ENCODE results near the gene PCDH15. TPM values are rescaled to one million over a fixed set of nuclear protein-coding genes. Genes with fewer than 3 reads are reported as not detected.

PCDH15 gene
- total RNA-seq (not detected), total RNA-seq (0 to 0.29 (median 0) reads per million in 172 experiments)
- not detected for polyA plus RNA-seq (2013, experiment 1 of 2)
- not detected for polyA plus RNA-seq (2013, experiment 2 of 2)

GRCh38 chr10:54800741-54801421 is at the start of gene PCDH15:
Gene PCDH15, minus strand, starts transcription at chr10:54801231. Its CDS starts 136,969 bp downstream, at chr10:54664262.
- CTCF ChIA-PET, result no interaction called here
- Histone ChIP-seq H3K36me3 (ENCODE audit: insufficient read depth, low read length) (no peaks in the 10 kb centered on the region), H3K9me3 (ENCODE audit: control insufficient read depth in 1 of 2, insufficient read depth in 1 of 2, low read length in 2 of 2) (peaks cover 5% of the 10 kb centered on the region in 2 experiments), H3K4me3 (ENCODE audit: low read length) (no peak within 1 kb of the TSS), H3K4me1 (ENCODE audit: insufficient read depth, low read length) (no peaks in the 10 kb centered on the region), H3K27me3 (ENCODE audit: control insufficient read depth in 1 of 2, insufficient read depth in 2 of 2, low read length in 2 of 2) (no peaks in the 10 kb centered on the region), H3K27ac (ENCODE audit: low read depth in 1 of 2, low read length in 2 of 2) (no peak within 1 kb of the TSS)
- intact Hi-C loops (cut with DNase I, micrococcal nuclease), result no loop called here
- Mint-ChIP-seq H3K27ac (no peak within 1 kb of the TSS), H3K4me3 (no peak within 1 kb of the TSS), H3K27me3 (no peaks in the 10 kb centered on the region), H3K36me3 (ENCODE audit: low read depth) (no peaks in the 10 kb centered on the region), H3K9me3 (peaks cover 2% of the 10 kb centered on the region), H3K4me1 (ENCODE audit: low read depth) (no peaks in the 10 kb centered on the region)
- DNase-seq (no peak), ATAC-seq (ENCODE audit: poor library complexity) (no peak)
- no peak for TF ChIP-seq CTCF (IDR thresholded peaks at IDR 0.05)
- POLR2A ChIA-PET, result no interaction called here

GRCh38 chr10:54843932-54844331 is 42.9 kb upstream of the PCDH15 start:
- Histone ChIP-seq H3K36me3 (ENCODE audit: insufficient read depth, low read length) (no peaks in the 10 kb centered on the region), H3K4me1 (ENCODE audit: insufficient read depth, low read length) (no peaks in the 10 kb centered on the region), H3K9me3 (ENCODE audit: control insufficient read depth in 1 of 2, insufficient read depth in 1 of 2, low read length in 2 of 2) (peaks cover under 1 to 3% of the 10 kb centered on the region in 2 experiments), H3K4me3 (ENCODE audit: low read length) (no peak overlapping the region), H3K27ac (ENCODE audit: low read depth in 1 of 2, low read length in 2 of 2) (no peak overlapping the region), H3K27me3 (ENCODE audit: control insufficient read depth in 1 of 2, insufficient read depth in 2 of 2, low read length in 2 of 2) (no peaks in the 10 kb centered on the region)
- Mint-ChIP-seq H3K4me3 (no peak overlapping the region), H3K4me1 (ENCODE audit: low read depth) (no peaks in the 10 kb centered on the region), H3K27me3 (no peaks in the 10 kb centered on the region), H3K36me3 (ENCODE audit: low read depth) (no peaks in the 10 kb centered on the region), H3K27ac (no peak overlapping the region), H3K9me3 (peaks cover 4% of the 10 kb centered on the region)
- ChIA-PET POLR2A (no interaction called here), CTCF (no interaction called here)
- TF ChIP-seq CTCF (IDR thresholded peaks at IDR 0.05), result no peak
- DNase-seq (no peak), ATAC-seq (ENCODE audit: poor library complexity) (no peak)
- intact Hi-C loops (cut with DNase I, micrococcal nuclease), result no loop called here

GRCh38 chr10:54843085-54843646 is 42.1 kb upstream of the PCDH15 start:
- peaks cover 3 to 4% of the 10 kb centered on the region in 2 experiments for H3K9me3 ChIP-seq (ENCODE audit: control insufficient read depth in 1 of 2, insufficient read depth in 1 of 2, low read length in 2 of 2)
- Mint-ChIP-seq H3K9me3 (peaks cover 4% of the 10 kb centered on the region), H3K4me3 (no peak overlapping the region), H3K36me3 (ENCODE audit: low read depth) (no peaks in the 10 kb centered on the region), H3K27ac (no peak overlapping the region), H3K27me3 (no peaks in the 10 kb centered on the region), H3K4me1 (ENCODE audit: low read depth) (no peaks in the 10 kb centered on the region)
- intact Hi-C loops (cut with DNase I, micrococcal nuclease), result no loop called here
- no peaks in the 10 kb centered on the region for H3K27me3 ChIP-seq (ENCODE audit: control insufficient read depth in 1 of 2, insufficient read depth in 2 of 2, low read length in 2 of 2)
- no peak for ATAC-seq (ENCODE audit: poor library complexity)
- no peak overlapping the region for H3K4me3 ChIP-seq (ENCODE audit: low read length)
- H3K27ac ChIP-seq (ENCODE audit: low read depth in 1 of 2, low read length in 2 of 2), result no peak overlapping the region
- H3K4me1 ChIP-seq (ENCODE audit: insufficient read depth, low read length), result no peaks in the 10 kb centered on the region
- no peaks in the 10 kb centered on the region for H3K36me3 ChIP-seq (ENCODE audit: insufficient read depth, low read length)
- DNase-seq, result no peak
- no peak for TF ChIP-seq CTCF (IDR thresholded peaks at IDR 0.05)
- POLR2A ChIA-PET, result no interaction called here
- CTCF ChIA-PET, result no interaction called here

Measured in CD4-positive, alpha-beta T cell (primary cell).